SK-N-SH treated with all-trans-retinoic acid at 6 μM for 48 hours (cell line): ENCODE results near the gene GPX4.
"Not testable (repeated sequence)": the region's sequence is repeated elsewhere in the genome, so short reads cannot be mapped to it uniquely, and the experiment has no call there.

ENCODE experiments used
- ATAC-seq: fragments of 200-7000 bp; cut with Tn5 transposase; 3 replicates; pipeline ENCODE4 v1.9.1; 2020; ENCODE audit warnings: mild to moderate bottlenecking, moderate library complexity
- ARNTL ChIP-seq: fragments of 450-650 bp; formaldehyde crosslinking; IDR thresholded peaks from 2 replicates; pipeline ENCODE4 v1.5.0; 2020; ENCODE audit warnings: low read depth, mild to moderate bottlenecking, moderate library complexity, borderline replicate concordance
- BACH2 ChIP-seq: fragments of 250-450 bp; sonication (Bioruptor Pico); IDR thresholded peaks from 2 replicates; pipeline ENCODE4 v1.9.0; 2021; ENCODE audit warnings: mild to moderate bottlenecking, borderline replicate concordance
- CSDC2 ChIP-seq: fragments of 250-450 bp; sonication (Bioruptor Pico); IDR thresholded peaks from 2 replicates; pipeline ENCODE4 v1.5.0; 2020; ENCODE audit warnings: mild to moderate bottlenecking, moderate library complexity
- ESRRG ChIP-seq: fragments of 250-450 bp; sonication (Bioruptor Pico); IDR thresholded peaks from 2 replicates; pipeline ENCODE4 v1.6.1; 2021; ENCODE audit warnings: mild to moderate bottlenecking
- GLIS3 ChIP-seq: fragments of 250-450 bp; sonication (Bioruptor Pico); IDR thresholded peaks from 2 replicates; pipeline ENCODE4 v1.5.0; 2020; ENCODE audit warnings: mild to moderate bottlenecking, moderate library complexity
- ISL1 ChIP-seq: fragments of 250-450 bp; sonication (Bioruptor Pico); IDR thresholded peaks from 2 replicates; pipeline ENCODE4 v2.1.2; 2022; ENCODE audit warnings: mild to moderate bottlenecking, moderate library complexity
- OSR1 ChIP-seq: fragments of 250-450 bp; sonication (Bioruptor Pico); IDR thresholded peaks from 2 replicates; pipeline ENCODE4 v1.8.0; 2022; ENCODE audit warnings: moderate library complexity, mild to moderate bottlenecking, inconsistent platforms
- PPARA ChIP-seq: fragments of 250-450 bp; sonication (Bioruptor Pico); IDR thresholded peaks from 2 replicates; pipeline ENCODE4 v1.5.0; 2020; ENCODE audit warnings: mild to moderate bottlenecking, borderline replicate concordance
- RARB ChIP-seq: fragments of 250-450 bp; sonication (Bioruptor Pico); IDR thresholded peaks from 2 replicates; pipeline ENCODE4 v1.8.0; 2021; ENCODE audit warnings: mild to moderate bottlenecking, moderate library complexity
- SNAI2 ChIP-seq: fragments of 250-450 bp; sonication (Bioruptor Pico); IDR thresholded peaks from 2 replicates; pipeline ENCODE4 v1.5.0; 2020; ENCODE audit warnings: mild to moderate bottlenecking, moderate library complexity
- TCF4 ChIP-seq: fragments of 250-450 bp; sonication (Bioruptor Pico); IDR thresholded peaks from 2 replicates; pipeline ENCODE4 v1.8.0; 2021; ENCODE audit warnings: mild to moderate bottlenecking, moderate library complexity, borderline replicate concordance
- TOX ChIP-seq: fragments of 250-450 bp; sonication (Bioruptor Pico); IDR thresholded peaks from 2 replicates; pipeline ENCODE4 v1.8.0; 2021; ENCODE audit warnings: mild to moderate bottlenecking, moderate library complexity, borderline replicate concordance
- ZC3H10 ChIP-seq: fragments of 250-450 bp; sonication (Bioruptor Pico); IDR thresholded peaks from 2 replicates; pipeline ENCODE4 v1.5.1; 2021; ENCODE audit warnings: mild to moderate bottlenecking, moderate library complexity
- ZFP3 ChIP-seq: fragments of 250-450 bp; sonication (Bioruptor Pico); IDR thresholded peaks from 2 replicates; pipeline ENCODE4 v1.5.0; 2020; ENCODE audit warnings: mild to moderate bottlenecking, moderate library complexity
- ZFP30 ChIP-seq: fragments of 450-650 bp; formaldehyde crosslinking; IDR thresholded peaks from 2 replicates; pipeline ENCODE4 v1.5.0; 2022; ENCODE audit warnings: mild to moderate bottlenecking, moderate library complexity
- ZNF565 ChIP-seq: fragments of 450-650 bp; formaldehyde crosslinking; conservative IDR thresholded peaks from 2 replicates; pipeline ENCODE4 v1.5.0; 2020; ENCODE audit warnings: low read depth, mild to moderate bottlenecking, moderate library complexity
- ZNF70 ChIP-seq: fragments of 450-650 bp; formaldehyde crosslinking; IDR thresholded peaks from 2 replicates; pipeline ENCODE4 v1.5.0; 2020; ENCODE audit warnings: mild to moderate bottlenecking, moderate library complexity
- ZNF8 ChIP-seq: fragments of 450-650 bp; formaldehyde crosslinking; IDR thresholded peaks from 2 replicates; pipeline ENCODE4 v1.5.0; 2020; ENCODE audit warnings: mild to moderate bottlenecking, moderate library complexity
- TF ChIP-seq, protein P1 (sequence below): fragments of 250-450 bp; sonication (Bioruptor Pico); IDR thresholded peaks from 2 replicates; pipeline ENCODE4 v1.8.0; 2021; ENCODE audit warnings: low read depth, mild to moderate bottlenecking, moderate library complexity, borderline replicate concordance
- TF ChIP-seq, protein P2 (sequence below): fragments of 250-450 bp; sonication (Bioruptor Pico); IDR thresholded peaks from 2 replicates; pipeline ENCODE4 v1.5.1; 2020; ENCODE audit warnings: low read depth, mild to moderate bottlenecking, moderate library complexity
- TF ChIP-seq, protein P3 (sequence below): fragments of 250-450 bp; sonication (Bioruptor Pico); IDR thresholded peaks from 2 replicates; pipeline ENCODE4 v1.8.0; 2020; ENCODE audit warnings: mild to moderate bottlenecking, moderate library complexity, borderline replicate concordance
- TF ChIP-seq, protein P4 (sequence below): fragments of 250-450 bp; sonication (Bioruptor Pico); IDR thresholded peaks from 2 replicates; pipeline ENCODE4 v1.5.0; 2020; ENCODE audit warnings: mild to moderate bottlenecking, moderate library complexity
- TF ChIP-seq, protein P5 (sequence below): fragments of 250-450 bp; sonication (Bioruptor Pico); IDR thresholded peaks from 2 replicates; pipeline ENCODE4 v1.5.1; 2021; ENCODE audit warnings: mild to moderate bottlenecking, moderate library complexity

Gene GPX4

DNA sequence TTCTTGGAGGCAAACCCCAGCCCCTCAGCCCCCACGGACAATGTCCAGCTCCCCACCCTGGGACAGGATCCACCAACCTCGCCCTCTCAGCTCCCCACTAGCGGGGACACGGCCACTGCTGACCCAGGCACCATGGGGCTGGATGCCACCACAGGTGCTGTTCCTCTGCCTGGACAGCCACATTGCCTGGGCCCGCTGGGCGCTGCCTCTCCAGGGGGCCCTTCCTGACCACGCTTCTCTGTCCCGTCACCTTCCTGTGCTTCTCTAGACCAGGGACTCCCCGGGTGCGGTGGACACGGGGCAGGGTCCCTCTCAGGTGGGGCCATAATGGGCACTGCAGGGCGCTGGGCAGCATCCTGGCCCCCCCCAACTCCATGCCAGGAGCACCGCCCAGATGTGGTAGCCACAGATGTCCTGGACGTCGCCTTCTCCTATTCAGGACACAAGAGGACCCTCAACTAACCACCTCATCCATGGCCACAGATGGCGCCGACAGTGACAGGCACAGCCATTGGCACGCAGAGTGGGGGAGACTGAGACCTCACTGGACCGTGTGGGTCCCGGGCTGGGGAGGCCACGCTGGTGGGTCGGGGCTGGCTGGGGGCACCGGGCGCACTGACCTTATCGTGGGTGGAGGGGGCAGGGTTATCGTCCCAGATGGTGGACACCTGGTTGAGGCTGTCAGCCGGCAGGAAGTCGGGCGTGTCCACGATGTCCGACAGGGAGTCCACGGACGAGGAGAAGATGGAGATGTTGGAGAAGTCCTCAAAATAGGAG, 23.4 kb downstream of the GPX4 start:
- ATAC-seq = no peak
- TF ChIP-seq PPARA (CRISPR knock-in tag) (no peak), SNAI2 (CRISPR knock-in tag) (no peak), BACH2 (no peak), TOX (no peak), OSR1 (CRISPR knock-in tag) (no peak), ZC3H10 (no peak), ISL1 (CRISPR knock-in tag) (no peak), ZFP30 (CRISPR knock-in tag) (no peak), RARB (CRISPR knock-in tag) (no peak), ZNF8 (CRISPR knock-in tag) (no peak), ZNF565 (CRISPR knock-in tag) (no peak), CSDC2 (CRISPR knock-in tag) (no peak)
- TF ChIP-seq, protein P1, sequence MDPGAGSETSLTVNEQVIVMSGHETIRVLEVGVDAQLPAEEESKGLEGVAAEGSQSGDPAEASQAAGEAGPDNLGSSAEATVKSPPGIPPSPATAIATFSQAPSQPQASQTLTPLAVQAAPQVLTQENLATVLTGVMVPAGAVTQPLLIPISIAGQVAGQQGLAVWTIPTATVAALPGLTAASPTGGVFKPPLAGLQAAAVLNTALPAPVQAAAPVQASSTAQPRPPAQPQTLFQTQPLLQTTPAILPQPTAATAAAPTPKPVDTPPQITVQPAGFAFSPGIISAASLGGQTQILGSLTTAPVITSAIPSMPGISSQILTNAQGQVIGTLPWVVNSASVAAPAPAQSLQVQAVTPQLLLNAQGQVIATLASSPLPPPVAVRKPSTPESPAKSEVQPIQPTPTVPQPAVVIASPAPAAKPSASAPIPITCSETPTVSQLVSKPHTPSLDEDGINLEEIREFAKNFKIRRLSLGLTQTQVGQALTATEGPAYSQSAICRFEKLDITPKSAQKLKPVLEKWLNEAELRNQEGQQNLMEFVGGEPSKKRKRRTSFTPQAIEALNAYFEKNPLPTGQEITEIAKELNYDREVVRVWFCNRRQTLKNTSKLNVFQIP = no peak
- TF ChIP-seq, protein P2, sequence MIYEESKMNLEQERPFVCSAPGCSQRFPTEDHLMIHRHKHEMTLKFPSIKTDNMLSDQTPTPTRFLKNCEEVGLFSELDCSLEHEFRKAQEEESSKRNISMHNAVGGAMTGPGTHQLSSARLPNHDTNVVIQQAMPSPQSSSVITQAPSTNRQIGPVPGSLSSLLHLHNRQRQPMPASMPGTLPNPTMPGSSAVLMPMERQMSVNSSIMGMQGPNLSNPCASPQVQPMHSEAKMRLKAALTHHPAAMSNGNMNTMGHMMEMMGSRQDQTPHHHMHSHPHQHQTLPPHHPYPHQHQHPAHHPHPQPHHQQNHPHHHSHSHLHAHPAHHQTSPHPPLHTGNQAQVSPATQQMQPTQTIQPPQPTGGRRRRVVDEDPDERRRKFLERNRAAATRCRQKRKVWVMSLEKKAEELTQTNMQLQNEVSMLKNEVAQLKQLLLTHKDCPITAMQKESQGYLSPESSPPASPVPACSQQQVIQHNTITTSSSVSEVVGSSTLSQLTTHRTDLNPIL (CRISPR knock-in tag) = no peak
- TF ChIP-seq, protein P3, sequence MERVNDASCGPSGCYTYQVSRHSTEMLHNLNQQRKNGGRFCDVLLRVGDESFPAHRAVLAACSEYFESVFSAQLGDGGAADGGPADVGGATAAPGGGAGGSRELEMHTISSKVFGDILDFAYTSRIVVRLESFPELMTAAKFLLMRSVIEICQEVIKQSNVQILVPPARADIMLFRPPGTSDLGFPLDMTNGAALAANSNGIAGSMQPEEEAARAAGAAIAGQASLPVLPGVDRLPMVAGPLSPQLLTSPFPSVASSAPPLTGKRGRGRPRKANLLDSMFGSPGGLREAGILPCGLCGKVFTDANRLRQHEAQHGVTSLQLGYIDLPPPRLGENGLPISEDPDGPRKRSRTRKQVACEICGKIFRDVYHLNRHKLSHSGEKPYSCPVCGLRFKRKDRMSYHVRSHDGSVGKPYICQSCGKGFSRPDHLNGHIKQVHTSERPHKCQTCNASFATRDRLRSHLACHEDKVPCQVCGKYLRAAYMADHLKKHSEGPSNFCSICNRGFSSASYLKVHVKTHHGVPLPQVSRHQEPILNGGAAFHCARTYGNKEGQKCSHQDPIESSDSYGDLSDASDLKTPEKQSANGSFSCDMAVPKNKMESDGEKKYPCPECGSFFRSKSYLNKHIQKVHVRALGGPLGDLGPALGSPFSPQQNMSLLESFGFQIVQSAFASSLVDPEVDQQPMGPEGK = no peak

DNA sequence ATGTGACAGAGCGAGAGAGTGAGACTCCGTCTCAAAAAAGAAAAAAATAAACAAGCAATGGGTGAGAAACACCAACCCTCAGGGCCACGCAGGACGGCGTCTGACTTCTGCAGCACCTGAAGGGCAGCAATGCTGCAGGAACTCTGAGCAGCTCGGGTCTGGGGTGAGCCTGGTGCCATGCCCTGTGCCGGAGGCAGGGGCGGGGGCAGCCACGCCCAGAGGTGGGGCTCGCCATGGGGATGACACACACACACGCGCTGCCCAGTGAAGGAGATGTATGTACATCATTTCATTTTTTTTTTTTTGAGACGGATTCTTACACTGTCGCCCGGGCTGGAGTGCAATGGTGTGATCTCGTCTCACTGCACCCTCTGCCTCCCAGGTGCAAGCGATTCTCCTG, 24.3 kb downstream of the GPX4 start:
- no peak for ATAC-seq
- TF ChIP-seq TOX (no peak), CSDC2 (CRISPR knock-in tag) (no peak), BACH2 (no peak), ISL1 (CRISPR knock-in tag) (no peak), TCF4 (CRISPR knock-in tag) (no peak), ARNTL (CRISPR knock-in tag) (no peak), SNAI2 (CRISPR knock-in tag) (no peak), ZNF70 (CRISPR knock-in tag) (no peak), GLIS3 (CRISPR knock-in tag) (no peak), ESRRG (CRISPR knock-in tag) (no peak), ZNF8 (CRISPR knock-in tag) (no peak), PPARA (CRISPR knock-in tag) (no peak), OSR1 (CRISPR knock-in tag) (no peak), ZFP3 (no peak), ZNF565 (CRISPR knock-in tag) (no peak)
- TF ChIP-seq, protein P4, sequence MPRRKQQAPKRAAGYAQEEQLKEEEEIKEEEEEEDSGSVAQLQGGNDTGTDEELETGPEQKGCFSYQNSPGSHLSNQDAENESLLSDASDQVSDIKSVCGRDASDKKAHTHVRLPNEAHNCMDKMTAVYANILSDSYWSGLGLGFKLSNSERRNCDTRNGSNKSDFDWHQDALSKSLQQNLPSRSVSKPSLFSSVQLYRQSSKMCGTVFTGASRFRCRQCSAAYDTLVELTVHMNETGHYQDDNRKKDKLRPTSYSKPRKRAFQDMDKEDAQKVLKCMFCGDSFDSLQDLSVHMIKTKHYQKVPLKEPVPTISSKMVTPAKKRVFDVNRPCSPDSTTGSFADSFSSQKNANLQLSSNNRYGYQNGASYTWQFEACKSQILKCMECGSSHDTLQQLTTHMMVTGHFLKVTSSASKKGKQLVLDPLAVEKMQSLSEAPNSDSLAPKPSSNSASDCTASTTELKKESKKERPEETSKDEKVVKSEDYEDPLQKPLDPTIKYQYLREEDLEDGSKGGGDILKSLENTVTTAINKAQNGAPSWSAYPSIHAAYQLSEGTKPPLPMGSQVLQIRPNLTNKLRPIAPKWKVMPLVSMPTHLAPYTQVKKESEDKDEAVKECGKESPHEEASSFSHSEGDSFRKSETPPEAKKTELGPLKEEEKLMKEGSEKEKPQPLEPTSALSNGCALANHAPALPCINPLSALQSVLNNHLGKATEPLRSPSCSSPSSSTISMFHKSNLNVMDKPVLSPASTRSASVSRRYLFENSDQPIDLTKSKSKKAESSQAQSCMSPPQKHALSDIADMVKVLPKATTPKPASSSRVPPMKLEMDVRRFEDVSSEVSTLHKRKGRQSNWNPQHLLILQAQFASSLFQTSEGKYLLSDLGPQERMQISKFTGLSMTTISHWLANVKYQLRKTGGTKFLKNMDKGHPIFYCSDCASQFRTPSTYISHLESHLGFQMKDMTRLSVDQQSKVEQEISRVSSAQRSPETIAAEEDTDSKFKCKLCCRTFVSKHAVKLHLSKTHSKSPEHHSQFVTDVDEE (CRISPR knock-in tag) = no peak
- TF ChIP-seq, protein P2 (CRISPR knock-in tag) = no peak
- TF ChIP-seq, protein P5, sequence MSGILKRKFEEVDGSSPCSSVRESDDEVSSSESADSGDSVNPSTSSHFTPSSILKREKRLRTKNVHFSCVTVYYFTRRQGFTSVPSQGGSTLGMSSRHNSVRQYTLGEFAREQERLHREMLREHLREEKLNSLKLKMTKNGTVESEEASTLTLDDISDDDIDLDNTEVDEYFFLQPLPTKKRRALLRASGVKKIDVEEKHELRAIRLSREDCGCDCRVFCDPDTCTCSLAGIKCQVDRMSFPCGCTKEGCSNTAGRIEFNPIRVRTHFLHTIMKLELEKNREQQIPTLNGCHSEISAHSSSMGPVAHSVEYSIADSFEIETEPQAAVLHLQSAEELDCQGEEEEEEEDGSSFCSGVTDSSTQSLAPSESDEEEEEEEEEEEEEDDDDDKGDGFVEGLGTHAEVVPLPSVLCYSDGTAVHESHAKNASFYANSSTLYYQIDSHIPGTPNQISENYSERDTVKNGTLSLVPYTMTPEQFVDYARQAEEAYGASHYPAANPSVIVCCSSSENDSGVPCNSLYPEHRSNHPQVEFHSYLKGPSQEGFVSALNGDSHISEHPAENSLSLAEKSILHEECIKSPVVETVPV = no peak
- TF ChIP-seq, protein P3 = no peak
- TF ChIP-seq, protein P1 = no peak

DNA sequence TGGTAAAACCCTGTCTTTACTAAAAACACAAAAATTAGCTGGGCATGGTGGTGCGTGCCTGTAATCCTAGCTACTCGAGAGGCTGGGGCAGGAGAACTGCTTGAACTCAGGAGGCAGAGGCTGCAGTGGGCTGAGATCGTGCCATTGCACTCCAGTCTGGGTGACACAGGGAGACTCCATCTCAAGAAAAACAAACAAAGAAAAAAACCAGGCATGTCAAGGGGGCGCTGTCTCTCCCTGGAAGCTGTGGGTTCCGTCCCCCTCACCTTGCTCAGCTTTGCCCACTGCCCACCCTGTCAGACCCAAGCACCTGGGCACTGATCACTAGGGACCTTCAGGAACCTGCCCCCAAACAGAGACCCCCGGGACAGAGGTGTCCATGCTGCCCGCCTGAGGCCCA, 25.3 kb downstream of the GPX4 start:
- ATAC-seq = not testable (repeated sequence)
